Adrenal gland (tissue), 12 donors: ENCODE results near the gene ANO6. TPM values are rescaled to one million over a fixed set of nuclear protein-coding genes. Genes with fewer than 3 reads are reported as not detected.
A peak's percentile ranks its signal among the peaks of the same experiment; 100 is the strongest.

Experiments used
- DNase-seq, 7 donors: peaks; one replicate each; pipeline ENCODE4 v3.0.0-alpha.2; 2019 to 2020
- H3K27ac ChIP-seq, 5 donors: fragments of 200-600 bp; sonication (generic) in 4 of 5; 1 replicate in 3 of 5; 2 replicates in 2 of 5; pipeline versions ENCODE4 v1.5.1 to v1.8.0; 2016 to 2020; ENCODE audit warnings: mild to moderate bottlenecking in 1 of 5
- H3K27me3 ChIP-seq: fragments of 200-600 bp; 2 replicates; pipeline ENCODE4 v1.8.0; 2021
- H3K36me3 ChIP-seq, 2 donors: fragments of 200-600 bp; replicated peaks in 1 of 2; 1 replicate in 1 of 2; 2 replicates in 1 of 2; pipeline versions ENCODE4 v1.5.1 to v1.8.0; 2018 to 2022
- H3K4me1 ChIP-seq, 2 donors: fragments of 200-600 bp; replicated peaks in 1 of 2; 1 replicate in 1 of 2; 2 replicates in 1 of 2; pipeline versions ENCODE4 v1.5.1 to v1.8.0; 2018 to 2021
- H3K4me3 ChIP-seq, 4 donors: fragments of 200-600 bp; sonication (generic) in 3 of 4; one replicate each; pipeline ENCODE4 v1.5.1; 2016 to 2018
- H3K9me3 ChIP-seq, 3 donors: fragments of 200-600 bp; sonication (generic) in 1 of 3; replicated peaks in 1 of 3; 1 replicate in 2 of 3; 2 replicates in 1 of 3; pipeline versions ENCODE4 v1.5.1 to v1.8.0; 2016 to 2021
- CTCF ChIP-seq, 6 experiments: fragments of 450-650 bp in 4 of 6; fragments of 200-600 bp in 2 of 6; sonication (generic) in 1 of 6; IDR thresholded peaks; 1 replicate in 5 of 6; 2 replicates in 1 of 6; pipeline versions ENCODE4 v1.5.1 to v1.8.0; 2016 to 2021; ENCODE audit warnings: antibody characterized with exemption in 6 of 6, mild to moderate bottlenecking in 2 of 6, moderate library complexity in 1 of 6
- POLR2A ChIP-seq, 2 donors: fragments of 450-650 bp; IDR thresholded peaks; one replicate each; pipeline ENCODE4 v1.6.1; 2017; ENCODE audit warnings: antibody characterized with exemption in 2 of 2, mild to moderate bottlenecking in 2 of 2, moderate library complexity in 1 of 2
- WGBS, 4 donors: extraction: QIAGEN DNeasy Blood & Tissue Kit in 2 of 4; methylation state at CpG; one replicate each; pipeline versions ENCODE4 v1.1.5 to v1.1.7; 2013 to 2017; 5-methylcytosine and 5-hydroxymethylcytosine counted together
- intact Hi-C, 2 donors: fragments of 100-400 bp; cut with DNase I; formaldehyde crosslinking; loops; one replicate each; pipeline versions ENCODE4 v1.14.1 to v1.15.0; 2022 to 2023
- polyA plus RNA-seq, 3 donors: library from polyadenylated mRNA; stranded (reverse); fragments of 200-250 nt in 2 of 3; fragments of 350-450 nt in 1 of 3; fragmentation: Illumina TruSeq in 1 of 3; extraction: RNeasy Lipid Tissue Mini Kit (QIAGEN cat#74804) in 1 of 3; gene quantifications; one replicate each; pipeline ENCODE4 v1.2.3, GENCODE V29; 2013 to 2014
- total RNA-seq, 9 donors: library from RNA; depleted of rRNA in 4 of 9; stranded (reverse); fragments of >200 nt in 4 of 9; fragments of 120-200 nt in 1 of 9; fragmentation: NEBNext Ultra II Directional in 1 of 9; extraction: Animal tissue kit (Norgen Biotek cat#: 25700) in 1 of 9; gene quantifications; one replicate each; pipeline versions ENCODE4 v1.1.0 to v1.2.4, GENCODE V29; 2013 to 2023
- donor health status: healthy with polysubstance abuse.
- donor health status: Bipolar disorder and iron deficiency.
- donor health status: DM: yes; HTN: yes; CAD: no.
- donor health status: DM: no; HTN: no; CAD: no.
- donor health status: DM: no; HTN: no; CAD: no.
- donor health status: DM: yes; HTN: yes; CAD: no.

ANO6 gene
- total and polyA plus RNA-seq, 12 donors = 7.5 to 92.3 (median 54.4) TPM

GRCh38 chr12:45351921-45352670, 136.2 kb downstream of the ANO6 start:
- 75 to 78% (median 76%) methylated on average over 10 of the region's 10 CpGs for WGBS, 4 donors
- H3K9me3 ChIP-seq = no peaks in the 10 kb centered on the region
- H3K27me3 ChIP-seq = no peaks in the 10 kb centered on the region
- intact Hi-C loops = no loop called here
- TF ChIP-seq POLR2A (IDR thresholded peaks at IDR 0.05) (no peak), CTCF (IDR thresholded peaks at IDR 0.05) (no peak)
- H3K4me1 ChIP-seq = peaks cover 4 to 32% of the 10 kb centered on the region in 2 donors
- H3K27ac ChIP-seq = no peak overlapping the region
- DNase-seq = peak in 4 of 7 donors; percentile 32 to 51 (median 41)
- peaks cover 0 to 12% of the 10 kb centered on the region in 2 donors for H3K36me3 ChIP-seq
- no peak overlapping the region for H3K4me3 ChIP-seq

GRCh38 chr12:45353944-45354343, 138.0 kb downstream of the ANO6 start:
- no peak for DNase-seq
- WGBS, 4 donors = 92 to 95% (median 93%) methylated on average over 2 of the region's 2 CpGs
- Histone ChIP-seq H3K4me1 (peaks cover 6 to 47% of the 10 kb centered on the region in 2 donors), H3K9me3 (no peaks in the 10 kb centered on the region), H3K36me3 (peaks cover 0 to 4% of the 10 kb centered on the region in 2 donors), H3K27me3 (no peaks in the 10 kb centered on the region), H3K27ac (no peak overlapping the region), H3K4me3 (no peak overlapping the region)
- intact Hi-C loops = no loop called here
- TF ChIP-seq CTCF (IDR thresholded peaks at IDR 0.05) (no peak), POLR2A (IDR thresholded peaks at IDR 0.05) (no peak)

GRCh38 chr12:45354399-45354798, 138.5 kb downstream of the ANO6 start:
- no peaks in the 10 kb centered on the region for H3K9me3 ChIP-seq
- intact Hi-C loops = no loop called here
- H3K27me3 ChIP-seq = no peaks in the 10 kb centered on the region
- DNase-seq = no peak
- H3K4me3 ChIP-seq = no peak overlapping the region
- peaks cover 0 to 4% of the 10 kb centered on the region in 2 donors for H3K36me3 ChIP-seq
- no peak for TF ChIP-seq CTCF (IDR thresholded peaks at IDR 0.05)
- no peak for TF ChIP-seq POLR2A (IDR thresholded peaks at IDR 0.05)
- no peak overlapping the region for H3K27ac ChIP-seq
- peaks cover 6 to 47% of the 10 kb centered on the region in 2 donors for H3K4me1 ChIP-seq

GRCh38 chr12:45355730-45356129, 139.8 kb downstream of the ANO6 start:
- H3K27me3 ChIP-seq = no peaks in the 10 kb centered on the region
- DNase-seq = no peak
- 35 to 74% (median 56%) methylated on average over 3 of the region's 3 CpGs for WGBS, 4 donors
- no peaks in the 10 kb centered on the region for H3K9me3 ChIP-seq
- intact Hi-C loops = no loop called here
- H3K27ac ChIP-seq = peak overlapping the region in 1 of 5 donors; percentile 2
- H3K4me1 ChIP-seq = peaks cover 6 to 39% of the 10 kb centered on the region in 2 donors
- TF ChIP-seq POLR2A (IDR thresholded peaks at IDR 0.05) (no peak), CTCF (IDR thresholded peaks at IDR 0.05) (no peak)
- no peak overlapping the region for H3K4me3 ChIP-seq
- peaks cover 0 to 4% of the 10 kb centered on the region in 2 donors for H3K36me3 ChIP-seq
